WTC11 (cell line): Measurements from ENCODE around the gene GARS1.

Experiments
- SP1 ChIP-seq: sonication (generic); formaldehyde crosslinking; conservative IDR thresholded peaks from 2 replicates; pipeline ENCODE4 v1.8.1; 2022; ENCODE audit warnings: missing genetic modification reagents
- TF ChIP-seq, protein P1 (sequence below): fragments of 200-600 bp; IDR thresholded peaks from 2 replicates; pipeline ENCODE4 v1.8.0; 2022; ENCODE audit warnings: antibody characterized with exemption
- TF ChIP-seq, protein P2 (sequence below): sonication (generic); formaldehyde crosslinking; IDR thresholded peaks from 2 replicates; pipeline ENCODE4 v1.8.1; 2022; ENCODE audit warnings: low read depth, missing genetic modification reagents, borderline replicate concordance

- TF ChIP-seq SP1 (CRISPR knock-in tag): no peak
- TF ChIP-seq, protein P1, sequence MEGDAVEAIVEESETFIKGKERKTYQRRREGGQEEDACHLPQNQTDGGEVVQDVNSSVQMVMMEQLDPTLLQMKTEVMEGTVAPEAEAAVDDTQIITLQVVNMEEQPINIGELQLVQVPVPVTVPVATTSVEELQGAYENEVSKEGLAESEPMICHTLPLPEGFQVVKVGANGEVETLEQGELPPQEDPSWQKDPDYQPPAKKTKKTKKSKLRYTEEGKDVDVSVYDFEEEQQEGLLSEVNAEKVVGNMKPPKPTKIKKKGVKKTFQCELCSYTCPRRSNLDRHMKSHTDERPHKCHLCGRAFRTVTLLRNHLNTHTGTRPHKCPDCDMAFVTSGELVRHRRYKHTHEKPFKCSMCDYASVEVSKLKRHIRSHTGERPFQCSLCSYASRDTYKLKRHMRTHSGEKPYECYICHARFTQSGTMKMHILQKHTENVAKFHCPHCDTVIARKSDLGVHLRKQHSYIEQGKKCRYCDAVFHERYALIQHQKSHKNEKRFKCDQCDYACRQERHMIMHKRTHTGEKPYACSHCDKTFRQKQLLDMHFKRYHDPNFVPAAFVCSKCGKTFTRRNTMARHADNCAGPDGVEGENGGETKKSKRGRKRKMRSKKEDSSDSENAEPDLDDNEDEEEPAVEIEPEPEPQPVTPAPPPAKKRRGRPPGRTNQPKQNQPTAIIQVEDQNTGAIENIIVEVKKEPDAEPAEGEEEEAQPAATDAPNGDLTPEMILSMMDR: no peak
- TF ChIP-seq, protein P2, sequence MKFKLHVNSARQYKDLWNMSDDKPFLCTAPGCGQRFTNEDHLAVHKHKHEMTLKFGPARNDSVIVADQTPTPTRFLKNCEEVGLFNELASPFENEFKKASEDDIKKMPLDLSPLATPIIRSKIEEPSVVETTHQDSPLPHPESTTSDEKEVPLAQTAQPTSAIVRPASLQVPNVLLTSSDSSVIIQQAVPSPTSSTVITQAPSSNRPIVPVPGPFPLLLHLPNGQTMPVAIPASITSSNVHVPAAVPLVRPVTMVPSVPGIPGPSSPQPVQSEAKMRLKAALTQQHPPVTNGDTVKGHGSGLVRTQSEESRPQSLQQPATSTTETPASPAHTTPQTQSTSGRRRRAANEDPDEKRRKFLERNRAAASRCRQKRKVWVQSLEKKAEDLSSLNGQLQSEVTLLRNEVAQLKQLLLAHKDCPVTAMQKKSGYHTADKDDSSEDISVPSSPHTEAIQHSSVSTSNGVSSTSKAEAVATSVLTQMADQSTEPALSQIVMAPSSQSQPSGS (CRISPR knock-in tag): no peak
Measured at GRCh38 chr7:30545791-30546555, 48.7 kb upstream of the GARS1 start.
